AG20443 (cell line): ENCODE results near the gene HYDIN.
"Not testable (repeated sequence)": the region's sequence is repeated elsewhere in the genome, so short reads cannot be mapped to it uniquely, and the experiment has no call there.

Source experiments
- DNase-seq: peaks from one replicate; pipeline ENCODE4 v3.0.0; 2012; ENCODE audit warnings: low spot score, mixed read lengths

Gene HYDIN

GRCh38 chr16:71105881-71106280 lies 124.6 kb downstream of the HYDIN start:
- not testable (repeated sequence) for DNase-seq

GRCh38 chr16:71083573-71083972 lies 146.9 kb downstream of the HYDIN start:
- DNase-seq: not testable (repeated sequence)

GRCh38 chr16:71080777-71081176 lies 149.7 kb downstream of the HYDIN start:
- DNase-seq: not testable (repeated sequence)

GRCh38 chr16:71080262-71080661 lies 150.3 kb downstream of the HYDIN start:
- not testable (repeated sequence) for DNase-seq

GRCh38 chr16:71070651-71071050 lies 159.9 kb downstream of the HYDIN start:
- not testable (repeated sequence) for DNase-seq

- DNase-seq: not testable (repeated sequence)
These were observed 160.7 kb downstream of the HYDIN start for GRCh38 chr16:71069842-71070241.

- not testable (repeated sequence) for DNase-seq
These were observed 176.5 kb downstream of the HYDIN start for GRCh38 chr16:71053897-71054609.

GRCh38 chr16:71050307-71050706 lies 180.2 kb downstream of the HYDIN start:
- DNase-seq: not testable (repeated sequence)

- not testable (repeated sequence) for DNase-seq
These were observed 191.0 kb downstream of the HYDIN start for GRCh38 chr16:71039368-71040111.

- not testable (repeated sequence) for DNase-seq
These were observed 192.1 kb downstream of the HYDIN start for GRCh38 chr16:71038421-71038820.

- DNase-seq: not testable (repeated sequence)
These were observed 192.5 kb downstream of the HYDIN start for GRCh38 chr16:71037987-71038386.

GRCh38 chr16:71028032-71028727 lies 202.3 kb downstream of the HYDIN start:
- DNase-seq: not testable (repeated sequence)

- not testable (repeated sequence) for DNase-seq
These were observed 203.0 kb downstream of the HYDIN start for GRCh38 chr16:71027511-71027910.

GRCh38 chr16:71023851-71024439 lies 206.6 kb downstream of the HYDIN start:
- not testable (repeated sequence) for DNase-seq

- not testable (repeated sequence) for DNase-seq
These were observed 208.5 kb downstream of the HYDIN start for GRCh38 chr16:71021961-71022537.

- DNase-seq: not testable (repeated sequence)
These were observed 211.3 kb downstream of the HYDIN start for GRCh38 chr16:71019067-71019682.

GRCh38 chr16:71015419-71015818 lies 215.1 kb downstream of the HYDIN start:
- not testable (repeated sequence) for DNase-seq

- DNase-seq: not testable (repeated sequence)
These were observed 220.9 kb downstream of the HYDIN start for GRCh38 chr16:71009440-71010223.

- DNase-seq: not testable (repeated sequence)
These were observed 224.0 kb downstream of the HYDIN start for GRCh38 chr16:71006516-71006915.

GRCh38 chr16:70999735-71000134 lies 230.8 kb downstream of the HYDIN start:
- DNase-seq: not testable (repeated sequence)
